GM23338 (cell line): ENCODE data around the gene WDR45B. TPM values are rescaled to one million over a fixed set of nuclear protein-coding genes. Genes with fewer than 3 reads are reported as not detected.

Experiments used
- ATAC-seq: fragments of 200-7000 bp; cut with Tn5 transposase; 3 replicates; pipeline ENCODE4 v1.9.1; 2020
- DNase-seq: peaks from one replicate; pipeline ENCODE4 v3.0.0-alpha.2; 2015; ENCODE audit warnings: low spot score
- H2AFZ ChIP-seq: fragments of 200-600 bp; sonication (generic); 2 replicates; pipeline ENCODE4 v1.8.0; 2016; ENCODE audit warnings: antibody characterized with exemption, mild to moderate bottlenecking, moderate library complexity
- H3F3A ChIP-seq: fragments of 200-600 bp; sonication (generic); replicated peaks from 2 replicates; pipeline ENCODE4 v1.8.0; 2017; ENCODE audit warnings: antibody characterized with exemption, mixed run types, low read depth
- H3K27ac ChIP-seq: fragments of 200-600 bp; sonication (generic); 2 replicates; pipeline ENCODE4 v1.6.1; 2016; ENCODE audit warnings: low read depth
- H3K27me3 ChIP-seq: fragments of 200-600 bp; sonication (generic); 2 replicates; pipeline ENCODE4 v1.8.0; 2016; ENCODE audit warnings: mild to moderate bottlenecking, mixed run types, moderate library complexity; ENCODE audit not compliant: insufficient read depth
- H3K36me3 ChIP-seq: fragments of 200-600 bp; sonication (generic); 2 replicates; pipeline ENCODE4 v1.8.0; 2016; ENCODE audit warnings: mild to moderate bottlenecking; ENCODE audit not compliant: insufficient read depth
- H3K4me1 ChIP-seq: fragments of 200-600 bp; sonication (generic); 2 replicates; pipeline ENCODE4 v1.8.0; 2016; ENCODE audit warnings: mild to moderate bottlenecking, moderate library complexity; ENCODE audit not compliant: insufficient read depth
- H3K4me2 ChIP-seq: fragments of 200-600 bp; sonication (generic); 2 replicates; pipeline ENCODE4 v1.7.1; 2017; ENCODE audit warnings: mixed run types
- H3K4me3 ChIP-seq: fragments of 200-600 bp; sonication (generic); 2 replicates; pipeline ENCODE4 v1.6.1; 2016; ENCODE audit warnings: mixed run types
- H3K79me2 ChIP-seq: fragments of 200-600 bp; sonication (generic); replicated peaks from 2 replicates; pipeline ENCODE4 v1.8.0; 2017; ENCODE audit warnings: mild to moderate bottlenecking; ENCODE audit not compliant: insufficient read depth
- H3K9me2 ChIP-seq: fragments of 200-600 bp; sonication (generic); 2 replicates; pipeline ENCODE4 v1.8.0; 2017; ENCODE audit not compliant: insufficient read depth
- H4K20me1 ChIP-seq: fragments of 200-600 bp; sonication (generic); replicated peaks from 2 replicates; pipeline ENCODE4 v1.8.0; 2017; ENCODE audit warnings: mild to moderate bottlenecking; ENCODE audit not compliant: insufficient read depth
- H3K27ac Mint-ChIP-seq: 2 replicates; pipeline ENCODE4 v1.8.0; 2020; ENCODE audit warnings: inconsistent platforms, mild to moderate bottlenecking, moderate library complexity, mixed read lengths
- H3K27me3 Mint-ChIP-seq: 3 replicates; pipeline ENCODE4 v1.8.0; 2022; ENCODE audit warnings: low read depth, mild to moderate bottlenecking, moderate library complexity, mixed read lengths, inconsistent platforms; ENCODE audit not compliant: insufficient read depth, poor library complexity
- H3K36me3 Mint-ChIP-seq: 3 replicates; pipeline ENCODE4 v1.8.0; 2021; ENCODE audit warnings: low read depth, mild to moderate bottlenecking, inconsistent platforms, moderate library complexity, mixed read lengths
- H3K4me1 Mint-ChIP-seq: 3 replicates; pipeline ENCODE4 v1.8.0; 2020; ENCODE audit warnings: mild to moderate bottlenecking, inconsistent platforms, mixed read lengths
- H3K4me3 Mint-ChIP-seq: 3 replicates; pipeline ENCODE4 v1.8.0; 2021; ENCODE audit warnings: moderate library complexity, mild to moderate bottlenecking, inconsistent platforms, mixed read lengths
- H3K9me3 Mint-ChIP-seq: 3 replicates; pipeline ENCODE4 v1.8.0; 2020; ENCODE audit warnings: moderate library complexity, mild to moderate bottlenecking, inconsistent platforms, mixed read lengths
- CREB1 ChIP-seq: fragments of 250-450 bp; sonication (Bioruptor Pico); IDR thresholded peaks from 2 replicates; pipeline ENCODE4 v1.5.0; 2020; ENCODE audit warnings: low read depth, mild to moderate bottlenecking, moderate library complexity
- EZH2 ChIP-seq: fragments of 200-600 bp; sonication (generic); IDR thresholded peaks from one replicate; pipeline ENCODE4 v1.8.0; 2017; ENCODE audit warnings: antibody characterized with exemption, mild to moderate bottlenecking, low read depth; ENCODE audit not compliant: unreplicated experiment
- EZH2phosphoT487 ChIP-seq: fragments of 200-600 bp; sonication (generic); IDR thresholded peaks from one replicate; pipeline ENCODE4 v1.8.1; 2018; ENCODE audit warnings: antibody characterized with exemption; ENCODE audit not compliant: unreplicated experiment
- JUNB ChIP-seq: IDR thresholded peaks from one replicate; pipeline ENCODE4 v1.6.1; 2016; ENCODE audit warnings: antibody characterized with exemption; ENCODE audit not compliant: unreplicated experiment
- NANOG ChIP-seq: IDR thresholded peaks from 2 replicates; pipeline ENCODE4 v1.6.1; 2016; ENCODE audit warnings: antibody characterized with exemption, borderline replicate concordance
- POLR2AphosphoS5 ChIP-seq: IDR thresholded peaks from 2 replicates; pipeline ENCODE4 v1.6.1; 2016; ENCODE audit warnings: antibody characterized with exemption, low read depth
- REST ChIP-seq: IDR thresholded peaks from one replicate; pipeline ENCODE4 v1.6.1; 2018; ENCODE audit warnings: antibody characterized with exemption; ENCODE audit not compliant: unreplicated experiment
- STAT1 ChIP-seq: IDR thresholded peaks from one replicate; pipeline ENCODE4 v1.6.1; 2016; ENCODE audit warnings: antibody characterized with exemption; ENCODE audit not compliant: unreplicated experiment
- ZNF114 ChIP-seq: fragments of 250-450 bp; sonication (Bioruptor Pico); IDR thresholded peaks from 2 replicates; pipeline ENCODE4 v1.5.0; 2020; ENCODE audit warnings: mild to moderate bottlenecking, moderate library complexity
- ZNF331 ChIP-seq: fragments of 250-450 bp; sonication (Bioruptor Pico); IDR thresholded peaks from 2 replicates; pipeline ENCODE4 v1.5.0; 2020; ENCODE audit warnings: low read depth, mild to moderate bottlenecking, moderate library complexity
- polyA plus RNA-seq: library from polyadenylated mRNA; unstranded; fragments of >200 nt; fragmentation: Nextera tagmentation; extraction: Ambion mirVana; gene quantifications from 2 replicates; pipeline ENCODE4 v1.2.1, GENCODE V29; 2016
- total RNA-seq: library from RNA; depleted of rRNA; stranded (reverse); fragments of >200 nt; shearing (Covaris generic); gene quantifications from 2 replicates; pipeline ENCODE4 v1.2.3, GENCODE V29; 2014
- TF ChIP-seq, protein P1 (sequence below): fragments of 250-450 bp; sonication (Bioruptor Pico); IDR thresholded peaks from 2 replicates; pipeline ENCODE4 v1.5.0; 2020; ENCODE audit warnings: mild to moderate bottlenecking, moderate library complexity
- TF ChIP-seq, protein P2 (sequence below), 2 experiments: fragments of 200-600 bp in 1 of 2; sonication (generic) in 1 of 2; conservative IDR thresholded peaks; 2 replicates each; pipeline versions ENCODE4 v1.5.1 to v1.6.1; 2016 to 2017; ENCODE audit warnings: antibody characterized with exemption in 2 of 2, low read depth in 2 of 2, mild to moderate bottlenecking in 2 of 2, moderate library complexity in 1 of 2

Gene WDR45B
- total and polyA plus RNA-seq, 2 experiments from 2014 or later: 69.4 to 96.4 TPM

- Histone ChIP-seq H3K27ac (no peak overlapping the region), H3K9me2 (no peaks in the 10 kb centered on the region), H3K36me3 (no peaks in the 10 kb centered on the region; the same call in none of the 2 replicates), H3F3A (0 out of 2 replicates have a peak, but pooled peaks cover 4% of the 10 kb centered on the region), H2AFZ (no peak overlapping the region), H3K27me3 (no peaks in the 10 kb centered on the region), H3K4me3 (no peak overlapping the region), H3K4me2 (no peak overlapping the region), H3K4me1 (no peaks in the 10 kb centered on the region), H4K20me1 (peaks cover 33% of the 10 kb centered on the region), H3K79me2 (peaks cover 94% of the 10 kb centered on the region)
- Mint-ChIP-seq H3K4me3 (no peak overlapping the region), H3K27ac (no peak overlapping the region), H3K9me3 (peaks cover 3% of the 10 kb centered on the region; the same call in 2 of the 3 replicates), H3K36me3 (peaks cover 63% of the 10 kb centered on the region), H3K27me3 (peaks cover 2% of the 10 kb centered on the region), H3K4me1 (no peaks in the 10 kb centered on the region)
- no peak for TF ChIP-seq POLR2AphosphoS5
- TF ChIP-seq ZNF114: no peak
- TF ChIP-seq ZNF331 (CRISPR knock-in tag): no peak
- TF ChIP-seq REST: no peak
- TF ChIP-seq JUNB: no peak
- TF ChIP-seq, protein P1, sequence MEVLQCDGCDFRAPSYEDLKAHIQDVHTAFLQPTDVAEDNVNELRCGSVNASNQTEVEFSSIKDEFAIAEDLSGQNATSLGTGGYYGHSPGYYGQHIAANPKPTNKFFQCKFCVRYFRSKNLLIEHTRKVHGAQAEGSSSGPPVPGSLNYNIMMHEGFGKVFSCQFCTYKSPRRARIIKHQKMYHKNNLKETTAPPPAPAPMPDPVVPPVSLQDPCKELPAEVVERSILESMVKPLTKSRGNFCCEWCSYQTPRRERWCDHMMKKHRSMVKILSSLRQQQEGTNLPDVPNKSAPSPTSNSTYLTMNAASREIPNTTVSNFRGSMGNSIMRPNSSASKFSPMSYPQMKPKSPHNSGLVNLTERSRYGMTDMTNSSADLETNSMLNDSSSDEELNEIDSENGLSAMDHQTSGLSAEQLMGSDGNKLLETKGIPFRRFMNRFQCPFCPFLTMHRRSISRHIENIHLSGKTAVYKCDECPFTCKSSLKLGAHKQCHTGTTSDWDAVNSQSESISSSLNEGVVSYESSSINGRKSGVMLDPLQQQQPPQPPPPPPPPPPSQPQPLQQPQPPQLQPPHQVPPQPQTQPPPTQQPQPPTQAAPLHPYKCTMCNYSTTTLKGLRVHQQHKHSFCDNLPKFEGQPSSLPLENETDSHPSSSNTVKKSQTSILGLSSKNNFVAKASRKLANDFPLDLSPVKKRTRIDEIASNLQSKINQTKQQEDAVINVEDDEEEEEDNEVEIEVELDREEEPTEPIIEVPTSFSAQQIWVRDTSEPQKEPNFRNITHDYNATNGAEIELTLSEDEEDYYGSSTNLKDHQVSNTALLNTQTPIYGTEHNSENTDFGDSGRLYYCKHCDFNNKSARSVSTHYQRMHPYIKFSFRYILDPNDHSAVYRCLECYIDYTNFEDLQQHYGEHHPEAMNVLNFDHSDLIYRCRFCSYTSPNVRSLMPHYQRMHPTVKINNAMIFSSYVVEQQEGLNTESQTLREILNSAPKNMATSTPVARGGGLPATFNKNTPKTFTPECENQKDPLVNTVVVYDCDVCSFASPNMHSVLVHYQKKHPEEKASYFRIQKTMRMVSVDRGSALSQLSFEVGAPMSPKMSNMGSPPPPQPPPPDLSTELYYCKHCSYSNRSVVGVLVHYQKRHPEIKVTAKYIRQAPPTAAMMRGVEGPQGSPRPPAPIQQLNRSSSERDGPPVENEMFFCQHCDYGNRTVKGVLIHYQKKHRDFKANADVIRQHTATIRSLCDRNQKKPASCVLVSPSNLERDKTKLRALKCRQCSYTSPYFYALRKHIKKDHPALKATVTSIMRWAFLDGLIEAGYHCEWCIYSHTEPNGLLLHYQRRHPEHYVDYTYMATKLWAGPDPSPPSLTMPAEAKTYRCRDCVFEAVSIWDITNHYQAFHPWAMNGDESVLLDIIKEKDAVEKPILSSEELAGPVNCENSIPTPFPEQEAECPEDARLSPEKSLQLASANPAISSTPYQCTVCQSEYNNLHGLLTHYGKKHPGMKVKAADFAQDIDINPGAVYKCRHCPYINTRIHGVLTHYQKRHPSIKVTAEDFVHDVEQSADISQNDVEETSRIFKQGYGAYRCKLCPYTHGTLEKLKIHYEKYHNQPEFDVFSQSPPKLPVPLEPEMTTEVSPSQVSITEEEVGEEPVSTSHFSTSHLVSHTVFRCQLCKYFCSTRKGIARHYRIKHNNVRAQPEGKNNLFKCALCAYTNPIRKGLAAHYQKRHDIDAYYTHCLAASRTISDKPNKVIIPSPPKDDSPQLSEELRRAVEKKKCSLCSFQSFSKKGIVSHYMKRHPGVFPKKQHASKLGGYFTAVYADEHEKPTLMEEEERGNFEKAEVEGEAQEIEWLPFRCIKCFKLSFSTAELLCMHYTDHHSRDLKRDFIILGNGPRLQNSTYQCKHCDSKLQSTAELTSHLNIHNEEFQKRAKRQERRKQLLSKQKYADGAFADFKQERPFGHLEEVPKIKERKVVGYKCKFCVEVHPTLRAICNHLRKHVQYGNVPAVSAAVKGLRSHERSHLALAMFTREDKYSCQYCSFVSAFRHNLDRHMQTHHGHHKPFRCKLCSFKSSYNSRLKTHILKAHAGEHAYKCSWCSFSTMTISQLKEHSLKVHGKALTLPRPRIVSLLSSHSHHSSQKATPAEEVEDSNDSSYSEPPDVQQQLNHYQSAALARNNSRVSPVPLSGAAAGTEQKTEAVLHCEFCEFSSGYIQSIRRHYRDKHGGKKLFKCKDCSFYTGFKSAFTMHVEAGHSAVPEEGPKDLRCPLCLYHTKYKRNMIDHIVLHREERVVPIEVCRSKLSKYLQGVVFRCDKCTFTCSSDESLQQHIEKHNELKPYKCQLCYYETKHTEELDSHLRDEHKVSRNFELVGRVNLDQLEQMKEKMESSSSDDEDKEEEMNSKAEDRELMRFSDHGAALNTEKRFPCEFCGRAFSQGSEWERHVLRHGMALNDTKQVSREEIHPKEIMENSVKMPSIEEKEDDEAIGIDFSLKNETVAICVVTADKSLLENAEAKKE: no peak
- TF ChIP-seq EZH2: no peak
- TF ChIP-seq STAT1: no peak
- no peak for TF ChIP-seq EZH2phosphoT487
- TF ChIP-seq NANOG: no peak
- TF ChIP-seq, protein P2, sequence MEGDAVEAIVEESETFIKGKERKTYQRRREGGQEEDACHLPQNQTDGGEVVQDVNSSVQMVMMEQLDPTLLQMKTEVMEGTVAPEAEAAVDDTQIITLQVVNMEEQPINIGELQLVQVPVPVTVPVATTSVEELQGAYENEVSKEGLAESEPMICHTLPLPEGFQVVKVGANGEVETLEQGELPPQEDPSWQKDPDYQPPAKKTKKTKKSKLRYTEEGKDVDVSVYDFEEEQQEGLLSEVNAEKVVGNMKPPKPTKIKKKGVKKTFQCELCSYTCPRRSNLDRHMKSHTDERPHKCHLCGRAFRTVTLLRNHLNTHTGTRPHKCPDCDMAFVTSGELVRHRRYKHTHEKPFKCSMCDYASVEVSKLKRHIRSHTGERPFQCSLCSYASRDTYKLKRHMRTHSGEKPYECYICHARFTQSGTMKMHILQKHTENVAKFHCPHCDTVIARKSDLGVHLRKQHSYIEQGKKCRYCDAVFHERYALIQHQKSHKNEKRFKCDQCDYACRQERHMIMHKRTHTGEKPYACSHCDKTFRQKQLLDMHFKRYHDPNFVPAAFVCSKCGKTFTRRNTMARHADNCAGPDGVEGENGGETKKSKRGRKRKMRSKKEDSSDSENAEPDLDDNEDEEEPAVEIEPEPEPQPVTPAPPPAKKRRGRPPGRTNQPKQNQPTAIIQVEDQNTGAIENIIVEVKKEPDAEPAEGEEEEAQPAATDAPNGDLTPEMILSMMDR (conservative IDR thresholded peaks at IDR 0.05; ENCODE audit: low read depth in 2 of 2): no peak
- no peak for TF ChIP-seq CREB1 (CRISPR knock-in tag)
- no peak for DNase-seq
- ATAC-seq: no peak
Observed at GRCh38 chr17:82638183-82638773, 10.0 kb downstream of the WDR45B start.
